DOHH2 (cell line): ENCODE measurements around the gene COG3.

Experiments
- EZH2phosphoT487 ChIP-seq: fragments of 200-600 bp; sonication (generic); IDR thresholded peaks from 2 replicates; pipeline ENCODE4 v1.6.1; 2017; ENCODE audit warnings: borderline replicate concordance, mild to moderate bottlenecking, antibody characterized with exemption, low read length, moderate library complexity, mixed read lengths
- TF ChIP-seq, protein P1 (sequence below): fragments of 200-600 bp; sonication (generic); IDR thresholded peaks from one replicate; pipeline ENCODE4 v1.5.1; 2014; ENCODE audit warnings: antibody characterized with exemption, mild to moderate bottlenecking, low read depth, low read length; ENCODE audit not compliant: poor library complexity, severe bottlenecking

DNA sequence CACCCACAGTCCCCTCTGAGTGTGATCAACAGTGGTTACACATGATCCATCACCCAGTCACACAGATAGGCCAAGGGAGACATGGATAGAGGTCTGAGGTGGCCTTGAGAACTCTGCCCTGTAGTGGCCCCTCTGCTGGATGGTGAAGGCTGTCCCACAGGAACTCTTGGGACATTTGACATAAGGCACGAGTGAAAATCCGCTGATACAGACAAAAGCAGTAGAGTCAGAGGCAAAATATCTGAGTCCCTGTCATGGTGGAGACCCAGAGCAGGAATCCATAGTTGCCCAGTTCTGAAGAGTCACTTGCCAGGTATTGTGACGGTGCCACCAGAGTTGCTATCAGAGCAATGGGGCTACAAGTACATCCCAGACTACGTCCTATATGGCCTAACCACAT is 27.8 kb upstream of the COG3 start:
- TF ChIP-seq, protein P1, sequence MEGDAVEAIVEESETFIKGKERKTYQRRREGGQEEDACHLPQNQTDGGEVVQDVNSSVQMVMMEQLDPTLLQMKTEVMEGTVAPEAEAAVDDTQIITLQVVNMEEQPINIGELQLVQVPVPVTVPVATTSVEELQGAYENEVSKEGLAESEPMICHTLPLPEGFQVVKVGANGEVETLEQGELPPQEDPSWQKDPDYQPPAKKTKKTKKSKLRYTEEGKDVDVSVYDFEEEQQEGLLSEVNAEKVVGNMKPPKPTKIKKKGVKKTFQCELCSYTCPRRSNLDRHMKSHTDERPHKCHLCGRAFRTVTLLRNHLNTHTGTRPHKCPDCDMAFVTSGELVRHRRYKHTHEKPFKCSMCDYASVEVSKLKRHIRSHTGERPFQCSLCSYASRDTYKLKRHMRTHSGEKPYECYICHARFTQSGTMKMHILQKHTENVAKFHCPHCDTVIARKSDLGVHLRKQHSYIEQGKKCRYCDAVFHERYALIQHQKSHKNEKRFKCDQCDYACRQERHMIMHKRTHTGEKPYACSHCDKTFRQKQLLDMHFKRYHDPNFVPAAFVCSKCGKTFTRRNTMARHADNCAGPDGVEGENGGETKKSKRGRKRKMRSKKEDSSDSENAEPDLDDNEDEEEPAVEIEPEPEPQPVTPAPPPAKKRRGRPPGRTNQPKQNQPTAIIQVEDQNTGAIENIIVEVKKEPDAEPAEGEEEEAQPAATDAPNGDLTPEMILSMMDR, result no peak
- TF ChIP-seq EZH2phosphoT487, result no peak
